LHCN-M2 (cell line): ENCODE results near the gene SLC25A36. TPM values are rescaled to one million over a fixed set of nuclear protein-coding genes. Genes with fewer than 3 reads are reported as not detected.

Experiments
- DNase-seq: peaks from one replicate; pipeline ENCODE4 v3.0.0-alpha.2; 2012; ENCODE audit warnings: low read depth
- polyA plus RNA-seq: library from polyadenylated mRNA; unstranded; fragments of >200 nt; gene quantifications from one replicate; pipeline ENCODE4 v1.2.1, GENCODE V29; 2012; ENCODE audit warnings: missing spikeins
- total RNA-seq: library from RNA; depleted of rRNA; stranded (reverse); fragments of >200 nt; gene quantifications from 2 replicates; pipeline ENCODE4 v1.2.3, GENCODE V29; 2014; rRNA removed

The SLC25A36 gene, protein sequence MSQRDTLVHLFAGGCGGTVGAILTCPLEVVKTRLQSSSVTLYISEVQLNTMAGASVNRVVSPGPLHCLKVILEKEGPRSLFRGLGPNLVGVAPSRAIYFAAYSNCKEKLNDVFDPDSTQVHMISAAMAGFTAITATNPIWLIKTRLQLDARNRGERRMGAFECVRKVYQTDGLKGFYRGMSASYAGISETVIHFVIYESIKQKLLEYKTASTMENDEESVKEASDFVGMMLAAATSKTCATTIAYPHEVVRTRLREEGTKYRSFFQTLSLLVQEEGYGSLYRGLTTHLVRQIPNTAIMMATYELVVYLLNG
- 51.9 and 52.8 TPM in 2 replicates for total RNA-seq
- 13.7 TPM for polyA plus RNA-seq

DNA sequence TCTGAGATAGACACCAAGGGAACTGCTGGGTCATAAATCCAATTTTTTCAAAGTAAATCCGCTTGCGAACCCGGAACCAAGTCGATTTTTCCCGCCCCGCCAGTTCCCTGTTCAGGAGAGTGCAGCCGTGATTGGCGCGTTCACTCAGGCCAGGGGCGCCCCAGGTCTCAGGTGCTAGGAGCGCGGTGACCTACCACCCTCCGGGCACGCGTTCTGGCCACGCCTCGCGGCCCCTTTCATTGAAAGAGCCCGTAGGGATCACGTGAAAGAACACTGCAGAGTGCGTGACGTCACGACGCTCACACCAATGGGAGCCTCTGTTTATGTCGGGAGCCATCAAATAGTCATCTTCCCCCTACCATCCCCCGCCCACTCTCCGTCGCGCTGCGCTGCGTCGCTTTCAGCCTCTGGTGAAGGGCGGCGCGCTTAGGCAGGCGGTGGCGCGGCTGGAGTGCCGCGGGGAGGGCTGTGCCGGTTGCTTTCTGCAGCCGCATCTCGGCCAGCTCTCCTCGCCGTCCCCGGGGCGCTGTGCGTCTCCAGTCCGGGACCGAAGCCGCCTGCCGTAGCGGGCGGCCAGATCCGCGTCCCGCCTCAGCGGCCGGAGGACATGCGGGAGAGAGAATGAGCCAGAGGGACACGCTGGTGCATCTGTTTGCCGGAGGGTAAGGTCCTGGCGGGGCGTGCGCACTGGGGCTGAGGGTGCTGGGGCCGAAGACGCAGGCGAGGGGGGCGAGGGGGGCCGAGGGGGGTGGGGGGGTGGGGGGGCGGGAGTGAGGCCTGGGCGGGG lies at the start of gene SLC25A36:
Gene SLC25A36, plus strand, starts transcription at position 403 of the 787 bp plus-strand sequence. Its CDS starts 219 bp downstream, at position 622.
- DNase-seq: peak; percentile 97

GRCh38 chr3:140896997-140897396 lies 44.6 kb upstream of the SLC25A36 start:
- DNase-seq: no peak

DNA sequence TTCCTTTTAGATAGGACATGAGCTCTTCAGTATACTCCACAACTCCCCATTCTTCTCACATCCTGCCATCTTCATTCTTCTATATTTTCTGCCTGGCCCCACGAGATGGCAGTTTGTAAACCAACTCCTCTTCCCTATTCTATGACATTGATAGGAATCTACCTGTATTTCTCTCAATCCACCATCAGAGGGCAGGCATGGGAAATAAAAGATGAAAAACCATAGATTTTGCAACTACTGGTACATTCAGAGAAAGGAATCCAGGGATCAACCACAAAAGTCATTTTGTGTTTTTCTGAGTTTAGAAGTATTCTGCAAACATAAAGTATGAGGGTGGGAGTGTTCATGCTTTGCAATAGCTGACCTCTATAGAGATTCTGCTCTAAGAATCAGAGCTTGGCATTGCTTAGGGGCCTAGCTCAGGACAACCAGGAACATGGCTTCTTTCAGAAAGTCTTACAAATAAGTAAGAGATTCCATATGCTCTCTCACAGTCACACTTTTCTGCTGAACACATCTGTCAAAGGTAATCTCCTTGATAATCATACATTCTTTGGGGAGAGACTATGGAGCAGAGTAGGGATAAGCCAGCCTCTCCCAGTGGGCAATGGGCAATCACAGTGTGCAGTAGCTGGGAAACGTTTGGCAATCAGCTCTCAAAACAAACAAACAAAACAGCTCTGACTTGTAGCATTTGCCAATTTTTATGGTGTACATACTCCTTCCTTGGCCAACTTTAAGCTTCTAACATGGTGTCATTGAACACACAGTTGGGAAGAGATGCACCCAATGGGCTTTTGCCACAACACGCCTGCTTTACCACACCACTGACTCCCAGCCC lies 43.1 kb upstream of the SLC25A36 start:
- peak; percentile 90 for DNase-seq

- DNase-seq: peak; percentile 29
Observed at GRCh38 chr3:140899363-140899762, 42.3 kb upstream of the SLC25A36 start.

DNA sequence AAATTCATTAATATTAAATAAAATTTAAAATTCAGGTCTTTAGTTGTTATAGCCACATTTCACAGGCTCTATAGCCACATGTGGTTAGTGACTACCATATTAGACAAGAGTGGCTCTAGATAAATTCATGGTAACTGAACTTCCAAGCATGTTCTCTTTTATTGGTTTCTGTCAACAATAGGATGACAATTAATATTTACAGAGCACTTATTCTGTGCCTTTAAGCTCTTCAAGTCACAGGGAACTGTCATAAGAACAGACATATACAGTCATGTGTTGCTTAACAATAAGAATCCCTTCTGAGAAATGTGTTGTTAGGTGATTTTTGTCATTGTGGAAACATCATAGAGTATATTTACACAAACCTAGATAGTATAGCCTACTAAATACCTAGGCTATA lies 38.8 kb upstream of the SLC25A36 start:
- no peak for DNase-seq

DNA sequence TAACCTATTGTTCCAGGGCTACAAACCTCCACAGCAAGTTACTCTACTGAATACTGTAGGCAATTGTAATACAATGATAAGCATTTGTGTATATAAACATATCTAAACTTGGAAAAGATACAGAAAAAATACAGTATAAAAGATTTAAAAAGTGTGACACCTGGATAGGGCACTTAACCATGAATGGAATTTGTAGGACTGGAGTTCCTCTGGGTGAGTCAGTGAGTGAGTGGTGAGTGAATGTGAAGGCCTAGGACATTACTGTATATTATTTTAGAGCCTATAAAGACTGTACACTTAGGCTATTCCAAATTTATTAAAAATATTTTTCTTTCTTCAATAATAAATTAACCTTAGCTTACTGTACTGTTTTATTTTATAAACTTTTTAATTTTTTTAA lies 38.4 kb upstream of the SLC25A36 start:
- DNase-seq: no peak

GRCh38 chr3:140904521-140904920 lies 37.1 kb upstream of the SLC25A36 start:
- DNase-seq: no peak

DNA sequence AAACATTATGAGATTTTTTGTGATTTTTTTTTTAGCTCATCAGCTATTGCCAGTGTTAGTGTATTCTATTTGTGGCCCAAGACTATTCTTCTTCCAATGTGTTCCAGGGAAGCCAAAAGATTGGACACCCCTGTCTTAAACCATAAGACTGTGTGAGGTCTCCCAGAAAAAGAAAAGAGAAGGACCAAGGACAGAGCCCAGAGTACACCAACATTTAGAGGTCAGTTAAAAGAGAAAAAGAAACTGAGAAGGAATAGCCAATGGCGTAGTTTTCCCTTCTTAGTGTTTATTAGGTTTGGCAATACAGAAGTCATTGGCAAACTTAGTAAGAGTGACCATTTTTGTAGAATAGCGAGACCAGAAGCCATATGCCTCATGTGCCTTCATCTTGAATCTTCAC lies 36.1 kb upstream of the SLC25A36 start:
- DNase-seq: no peak

DNA sequence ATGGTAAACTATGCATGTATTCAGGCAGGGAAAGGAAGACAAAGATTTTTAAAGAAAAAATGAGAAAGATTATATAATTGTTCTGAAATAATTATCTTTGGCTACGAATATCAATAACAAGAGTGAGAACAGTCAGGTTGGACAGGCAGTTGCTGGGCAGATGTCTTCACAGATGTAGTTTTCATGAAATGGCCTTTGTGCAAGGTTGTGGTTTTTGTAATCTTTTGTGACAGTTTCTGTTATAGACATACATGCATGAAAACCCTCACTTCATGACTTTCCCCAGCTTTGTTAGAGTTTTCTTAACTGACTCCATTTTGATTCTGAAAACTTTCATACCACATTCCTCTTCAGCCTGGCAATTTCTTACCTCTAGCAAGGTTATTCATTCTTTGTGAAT lies 34.9 kb upstream of the SLC25A36 start:
- DNase-seq: no peak

GRCh38 chr3:140910860-140911259 lies 30.8 kb upstream of the SLC25A36 start:
- DNase-seq: peak; percentile 27

- no peak for DNase-seq
Observed at GRCh38 chr3:140911822-140912221, 29.8 kb upstream of the SLC25A36 start.

- no peak for DNase-seq
Observed at GRCh38 chr3:140913728-140914127, 27.9 kb upstream of the SLC25A36 start.

DNA sequence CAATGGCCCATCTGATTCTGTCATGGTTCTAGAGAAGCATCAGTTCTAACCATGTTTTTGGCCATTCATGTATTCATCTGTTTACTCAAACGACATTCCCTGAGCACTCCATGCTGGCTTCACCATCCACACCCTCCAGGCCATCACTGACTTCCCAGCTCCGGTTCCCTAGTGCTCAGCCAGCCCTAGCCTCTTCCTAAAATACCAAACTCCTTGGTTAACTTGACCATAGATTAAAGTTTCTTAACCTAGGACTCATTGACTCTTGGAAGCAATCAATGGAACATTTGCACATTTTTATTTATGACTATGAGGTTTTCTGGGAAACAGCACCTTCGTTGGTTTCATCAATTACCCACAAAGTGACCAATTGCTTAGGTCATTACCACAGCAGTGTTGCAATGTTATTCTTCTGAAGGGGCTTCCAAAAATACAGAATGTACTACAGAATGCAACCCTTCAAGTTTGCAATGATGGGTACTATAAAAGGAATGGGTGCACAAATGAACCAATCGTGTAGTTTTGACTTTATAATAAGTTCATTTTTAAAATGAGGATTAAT lies 27.2 kb upstream of the SLC25A36 start:
- DNase-seq: peak; percentile 36

GRCh38 chr3:140916603-140917002 lies 25.0 kb upstream of the SLC25A36 start:
- DNase-seq: no peak

DNA sequence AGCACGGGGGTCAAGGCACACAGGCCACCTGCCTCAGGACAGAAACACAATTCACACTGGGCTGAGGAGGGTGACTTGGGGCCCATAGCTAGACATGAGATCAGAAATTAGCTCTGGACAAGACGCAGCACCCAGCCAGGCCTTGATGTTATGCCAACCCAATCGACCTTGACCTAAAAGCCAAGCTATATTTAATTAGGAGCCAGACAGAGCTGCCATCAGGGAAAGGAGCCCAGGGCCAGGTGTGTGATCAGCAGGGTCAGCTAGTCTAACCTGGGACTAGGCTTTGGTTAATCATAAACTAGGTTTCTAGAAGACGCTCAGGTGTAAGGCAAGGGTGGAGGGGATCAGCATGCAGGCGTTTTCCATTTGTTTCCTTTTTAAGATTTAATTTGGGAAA lies 23.9 kb upstream of the SLC25A36 start:
- no peak for DNase-seq

DNA sequence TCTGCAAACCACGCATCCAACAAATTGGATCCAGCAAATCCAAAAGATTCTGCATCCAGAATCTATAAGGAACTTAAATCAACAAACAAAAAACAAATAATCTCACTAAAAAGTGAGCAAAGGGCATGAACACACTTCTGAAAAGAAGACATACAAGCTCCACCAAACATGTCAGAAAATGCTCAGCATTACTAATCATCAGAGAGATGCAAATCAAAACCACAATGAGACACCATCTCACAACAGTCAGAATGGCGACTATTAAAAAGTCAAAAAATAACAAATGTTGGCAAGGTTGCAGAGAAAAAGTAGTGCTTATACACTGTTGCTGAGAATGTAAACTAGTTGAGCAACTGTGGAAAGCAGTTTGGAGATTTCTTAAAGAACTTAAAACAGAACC lies 21.6 kb upstream of the SLC25A36 start:
- peak; percentile 27 for DNase-seq

DNA sequence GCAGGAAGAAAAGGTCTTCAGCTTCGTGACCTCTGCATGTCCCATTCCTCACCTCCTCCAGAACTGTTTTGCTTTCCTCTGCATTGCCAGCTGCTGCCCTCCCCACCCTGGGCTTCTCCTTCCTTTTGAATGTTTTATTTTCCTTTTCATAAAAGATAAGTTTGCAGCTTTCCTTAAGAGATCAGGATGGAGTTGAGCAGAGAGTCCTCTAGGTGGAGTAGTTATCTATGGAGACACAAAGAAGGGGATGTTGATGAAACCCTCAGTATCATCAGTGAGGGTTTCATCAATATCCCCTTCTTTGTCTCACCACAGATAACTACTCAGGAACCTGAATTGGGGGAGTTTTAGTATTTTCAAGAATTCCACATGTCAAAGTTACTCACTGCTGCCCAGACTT lies 19.0 kb upstream of the SLC25A36 start:
- peak; percentile 32 for DNase-seq

DNA sequence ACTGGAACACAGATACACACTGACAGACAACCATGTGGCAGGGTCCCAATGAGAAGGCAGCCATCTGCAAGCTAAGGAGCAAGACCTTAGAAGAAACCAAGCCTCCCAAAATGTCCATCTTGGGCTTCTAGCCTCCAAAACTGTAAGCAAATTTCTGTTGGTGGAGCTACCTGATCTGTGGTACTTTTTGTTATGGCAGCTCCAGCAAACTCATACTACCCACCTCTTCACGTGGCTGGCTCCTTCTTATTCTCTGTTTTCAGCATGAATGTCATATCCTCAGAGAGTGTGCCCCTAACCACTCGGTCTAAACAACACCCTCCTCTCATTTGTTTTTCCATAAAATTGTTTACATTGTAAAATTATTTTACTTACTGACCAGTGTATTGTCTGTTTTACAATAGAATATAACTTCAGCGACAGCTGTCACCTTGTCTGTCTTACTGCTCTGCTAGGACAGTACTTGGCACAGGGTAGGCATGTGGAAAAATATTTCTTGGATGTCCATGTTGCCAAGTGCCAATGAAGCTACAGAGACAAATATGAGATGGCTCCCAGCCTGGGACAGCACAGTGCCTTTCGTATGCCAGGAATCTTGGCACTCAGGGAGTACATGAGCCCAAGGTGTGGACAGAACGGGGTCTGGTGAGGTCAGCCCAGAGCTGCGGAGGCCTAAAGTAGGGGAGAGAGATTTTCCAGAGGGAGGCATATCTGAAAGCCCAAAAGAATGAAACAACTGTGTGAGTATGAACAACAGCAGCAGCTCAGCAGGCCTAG lies 17.4 kb upstream of the SLC25A36 start:
- DNase-seq: no peak

DNA sequence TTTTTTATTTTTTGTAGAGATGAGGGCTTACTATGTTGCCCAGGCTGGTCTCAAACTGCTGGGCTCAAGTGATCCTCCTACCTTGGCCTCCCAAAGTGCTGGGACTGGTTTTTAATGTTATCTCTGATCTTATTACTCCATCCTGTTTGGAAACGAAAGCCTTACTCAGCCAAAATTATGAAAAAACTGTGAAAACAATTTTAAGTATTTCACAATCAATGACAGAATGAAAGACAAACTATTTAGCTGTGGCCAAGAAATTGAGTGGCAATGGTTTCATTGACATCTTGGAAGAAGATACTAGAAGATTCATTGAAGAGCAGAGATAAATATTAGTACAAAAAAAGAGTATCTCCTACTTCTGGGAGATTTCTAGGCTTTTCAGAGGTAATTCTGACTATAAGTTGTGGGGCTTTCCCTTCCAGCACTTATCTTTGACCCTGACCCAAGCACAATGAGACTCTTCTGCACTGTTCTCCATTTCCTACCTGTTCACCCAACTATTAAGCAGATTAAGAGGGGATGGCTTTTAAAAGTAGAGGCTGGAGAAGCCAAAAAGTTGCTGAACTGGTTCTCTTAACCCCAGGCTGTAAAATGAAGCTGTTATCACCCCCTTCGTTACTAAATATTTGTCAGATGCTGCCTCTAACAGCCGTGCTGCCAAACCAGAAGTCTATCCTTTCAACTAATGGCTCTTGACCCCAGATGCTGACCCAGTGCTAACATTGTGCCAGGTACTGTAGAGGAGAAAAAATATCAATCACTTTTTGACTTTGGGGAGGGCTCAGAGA lies 14.2 kb upstream of the SLC25A36 start:
- no peak for DNase-seq

DNA sequence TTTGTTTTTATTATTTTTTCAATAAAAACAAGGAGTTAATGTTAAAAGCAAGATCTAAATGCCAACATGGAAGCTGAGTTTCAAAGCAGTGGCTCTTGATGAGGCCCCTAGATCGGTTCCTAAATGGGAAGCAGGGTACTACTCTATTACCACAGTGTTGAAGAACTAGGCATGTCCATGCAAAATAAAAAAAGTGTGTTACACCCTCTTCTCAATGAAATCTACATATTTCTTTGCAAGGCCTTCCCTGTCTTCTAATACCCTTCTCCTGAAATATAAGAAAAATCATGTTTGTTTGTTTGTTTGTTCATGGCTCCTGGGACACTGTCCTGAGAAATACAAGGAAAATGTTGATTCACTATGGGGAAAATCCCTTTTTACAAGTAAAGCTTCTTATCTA lies 12.2 kb upstream of the SLC25A36 start:
- DNase-seq: no peak
